ENCODE results near the gene CHURC1.

CHURC1 gene

GRCh38 chr14:64868841-64869240, 45.4 kb upstream of the CHURC1 start:
- no peak overlapping the region for H3K4me3 ChIP-seq
- no peaks in the 10 kb centered on the region for H3K9me3 ChIP-seq
- H3K4me1 ChIP-seq, result no peaks in the 10 kb centered on the region
- DNase-seq, result no peak
- no peaks in the 10 kb centered on the region for H3K27me3 ChIP-seq
- intact Hi-C loops (cut with DNase I; ENCODE audit: low total_unique reads), result no loop called here
- no peaks in the 10 kb centered on the region for H3K36me3 ChIP-seq
- H3K27ac ChIP-seq, result no peak overlapping the region
- TF ChIP-seq, protein P1, sequence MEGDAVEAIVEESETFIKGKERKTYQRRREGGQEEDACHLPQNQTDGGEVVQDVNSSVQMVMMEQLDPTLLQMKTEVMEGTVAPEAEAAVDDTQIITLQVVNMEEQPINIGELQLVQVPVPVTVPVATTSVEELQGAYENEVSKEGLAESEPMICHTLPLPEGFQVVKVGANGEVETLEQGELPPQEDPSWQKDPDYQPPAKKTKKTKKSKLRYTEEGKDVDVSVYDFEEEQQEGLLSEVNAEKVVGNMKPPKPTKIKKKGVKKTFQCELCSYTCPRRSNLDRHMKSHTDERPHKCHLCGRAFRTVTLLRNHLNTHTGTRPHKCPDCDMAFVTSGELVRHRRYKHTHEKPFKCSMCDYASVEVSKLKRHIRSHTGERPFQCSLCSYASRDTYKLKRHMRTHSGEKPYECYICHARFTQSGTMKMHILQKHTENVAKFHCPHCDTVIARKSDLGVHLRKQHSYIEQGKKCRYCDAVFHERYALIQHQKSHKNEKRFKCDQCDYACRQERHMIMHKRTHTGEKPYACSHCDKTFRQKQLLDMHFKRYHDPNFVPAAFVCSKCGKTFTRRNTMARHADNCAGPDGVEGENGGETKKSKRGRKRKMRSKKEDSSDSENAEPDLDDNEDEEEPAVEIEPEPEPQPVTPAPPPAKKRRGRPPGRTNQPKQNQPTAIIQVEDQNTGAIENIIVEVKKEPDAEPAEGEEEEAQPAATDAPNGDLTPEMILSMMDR (IDR thresholded peaks at IDR 0.05), result no peak

DNA sequence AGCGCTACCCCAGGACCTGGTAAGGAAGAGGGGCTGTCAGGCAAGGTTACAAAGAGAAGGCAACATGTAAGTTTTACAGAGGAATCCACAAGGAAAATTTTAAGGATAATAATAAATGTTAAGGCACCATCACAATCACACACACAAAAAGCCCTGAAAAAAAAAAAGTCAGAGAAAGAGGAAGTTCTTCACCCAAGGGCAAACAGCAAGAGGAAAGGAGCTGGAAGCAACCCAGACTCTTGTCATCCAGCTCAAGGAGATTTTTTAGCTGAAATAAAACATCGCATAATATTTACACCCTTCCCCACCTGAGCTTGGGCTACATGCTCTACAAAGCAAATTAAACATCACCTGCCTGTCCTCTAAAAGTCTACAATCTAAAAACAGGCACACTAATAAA, 44.1 kb upstream of the CHURC1 start:
- no peaks in the 10 kb centered on the region for H3K4me1 ChIP-seq
- no peak overlapping the region for H3K27ac ChIP-seq
- no peak overlapping the region for H3K4me3 ChIP-seq
- no peaks in the 10 kb centered on the region for H3K9me3 ChIP-seq
- no peaks in the 10 kb centered on the region for H3K36me3 ChIP-seq
- no peaks in the 10 kb centered on the region for H3K27me3 ChIP-seq
- DNase-seq, result no peak
- TF ChIP-seq, protein P1 (IDR thresholded peaks at IDR 0.05), result no peak
- intact Hi-C loops (cut with DNase I; ENCODE audit: low total_unique reads), result no loop called here

DNA sequence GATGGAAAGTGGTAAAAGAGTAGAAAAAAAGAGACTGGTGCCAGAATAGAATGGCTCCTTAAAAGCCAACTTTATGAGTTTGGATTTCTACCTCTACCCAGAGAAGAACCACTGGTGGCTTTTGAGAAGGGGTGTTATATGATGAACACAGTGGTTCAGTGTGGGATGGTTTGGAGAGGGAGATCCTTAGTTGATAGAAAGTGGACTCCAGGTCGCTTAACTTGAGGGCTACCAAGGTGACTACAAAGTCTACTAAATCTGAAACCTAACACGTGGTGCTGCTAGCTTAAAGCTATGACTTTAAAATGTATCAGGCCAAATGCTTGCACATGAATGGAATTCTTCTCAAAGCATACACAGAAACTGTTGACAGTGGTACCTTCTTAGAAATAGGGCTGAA, 42.9 kb upstream of the CHURC1 start:
- Histone ChIP-seq H3K9me3 (no peaks in the 10 kb centered on the region), H3K4me3 (no peak overlapping the region), H3K36me3 (no peaks in the 10 kb centered on the region), H3K27ac (no peak overlapping the region), H3K4me1 (no peaks in the 10 kb centered on the region), H3K27me3 (no peaks in the 10 kb centered on the region)
- DNase-seq, result no peak
- intact Hi-C loops (cut with DNase I; ENCODE audit: low total_unique reads), result no loop called here
- TF ChIP-seq, protein P1 (IDR thresholded peaks at IDR 0.05), result no peak

DNA sequence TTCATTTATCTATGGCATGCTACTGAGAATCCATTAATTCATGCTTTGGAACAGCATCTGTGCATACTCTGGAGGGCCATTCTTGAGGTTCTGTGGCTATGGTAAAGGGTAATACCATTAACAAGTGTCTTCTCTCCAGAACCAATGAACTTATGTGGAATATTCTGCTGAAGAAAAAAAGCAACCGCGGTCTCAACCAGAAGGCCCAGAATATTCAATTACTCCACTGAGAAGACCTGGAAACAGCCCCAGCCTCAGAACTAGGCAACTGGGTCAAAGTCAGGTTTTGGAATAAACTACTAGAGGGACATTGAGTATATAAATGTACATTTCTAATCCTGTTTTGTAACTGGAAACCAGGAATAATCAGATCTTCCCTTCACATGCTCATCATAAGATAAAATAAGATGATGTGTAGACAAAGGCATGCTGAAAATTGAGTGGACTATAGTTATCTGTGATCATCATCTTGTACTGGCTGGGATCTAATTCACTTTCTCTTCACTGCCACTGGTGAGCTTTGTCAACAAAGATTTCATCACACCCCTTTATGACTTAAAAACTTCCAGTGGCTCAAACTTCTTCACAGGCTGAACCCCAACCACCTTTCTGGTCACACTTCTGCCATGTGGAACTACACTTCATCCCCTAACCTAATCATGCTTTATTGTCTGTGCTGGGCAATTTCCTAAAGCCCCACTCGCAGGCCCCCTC, 40.6 kb upstream of the CHURC1 start:
- TF ChIP-seq, protein P1 (IDR thresholded peaks at IDR 0.05), result no peak
- H3K36me3 ChIP-seq, result no peaks in the 10 kb centered on the region
- intact Hi-C loops (cut with DNase I; ENCODE audit: low total_unique reads), result no loop called here
- no peak for DNase-seq
- H3K4me1 ChIP-seq, result peaks cover 0 to under 1% (median 0%) of the 10 kb centered on the region in 4 donors
- no peaks in the 10 kb centered on the region for H3K27me3 ChIP-seq
- H3K4me3 ChIP-seq, result no peak overlapping the region
- no peak overlapping the region for H3K27ac ChIP-seq
- H3K9me3 ChIP-seq, result no peaks in the 10 kb centered on the region

- intact Hi-C loops (cut with DNase I; ENCODE audit: low total_unique reads), result no loop called here
- Histone ChIP-seq H3K27me3 (peaks cover 0 to 8% of the 10 kb centered on the region in 2 donors), H3K4me3 (no peak overlapping the region), H3K4me1 (peaks cover 0 to 18% (median 13%) of the 10 kb centered on the region in 4 donors), H3K9me3 (no peaks in the 10 kb centered on the region), H3K27ac (no peak overlapping the region), H3K36me3 (no peaks in the 10 kb centered on the region)
- TF ChIP-seq, protein P1 (IDR thresholded peaks at IDR 0.05), result no peak
- no peak for DNase-seq
Measured at GRCh38 chr14:64875350-64875749, 38.9 kb upstream of the CHURC1 start.
